GM18519 (cell line): Measurements from ENCODE around the gene NIM1K.
A peak's percentile ranks its signal among the peaks of the same experiment; 100 is the strongest.
"Not testable (repeated sequence)": the region's sequence is repeated elsewhere in the genome, so short reads cannot be mapped to it uniquely, and the experiment has no call there.

ENCODE experiments used
- ATAC-seq: cut with Tn5 transposase; IDR thresholded peaks from one replicate; pipeline ENCODE4 v1.9.1; 2021; ENCODE audit warnings: mild to moderate bottlenecking, moderate library complexity; ENCODE audit not compliant: unreplicated experiment, low FRiP score

The NIM1K gene

DNA sequence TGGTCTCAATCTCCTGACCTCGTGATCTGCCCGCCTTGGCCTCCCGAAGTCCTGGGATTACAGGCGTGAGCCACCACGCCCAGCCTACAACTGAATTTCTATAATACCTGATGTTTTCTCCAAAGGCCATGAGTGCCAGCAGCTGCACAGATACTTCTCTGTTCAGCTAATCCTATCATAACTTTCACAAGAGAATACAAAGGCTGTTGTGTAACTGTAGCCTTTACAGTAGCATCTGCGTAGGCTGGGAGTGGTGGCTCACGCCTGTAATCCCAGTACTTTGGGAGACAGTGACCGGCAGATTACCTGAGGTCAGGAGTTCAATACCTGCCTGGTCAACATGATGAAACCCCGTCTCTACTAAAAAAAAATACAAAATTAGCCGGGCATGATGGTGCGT is 8.9 kb upstream of the NIM1K start:
- not testable (repeated sequence) for ATAC-seq

DNA sequence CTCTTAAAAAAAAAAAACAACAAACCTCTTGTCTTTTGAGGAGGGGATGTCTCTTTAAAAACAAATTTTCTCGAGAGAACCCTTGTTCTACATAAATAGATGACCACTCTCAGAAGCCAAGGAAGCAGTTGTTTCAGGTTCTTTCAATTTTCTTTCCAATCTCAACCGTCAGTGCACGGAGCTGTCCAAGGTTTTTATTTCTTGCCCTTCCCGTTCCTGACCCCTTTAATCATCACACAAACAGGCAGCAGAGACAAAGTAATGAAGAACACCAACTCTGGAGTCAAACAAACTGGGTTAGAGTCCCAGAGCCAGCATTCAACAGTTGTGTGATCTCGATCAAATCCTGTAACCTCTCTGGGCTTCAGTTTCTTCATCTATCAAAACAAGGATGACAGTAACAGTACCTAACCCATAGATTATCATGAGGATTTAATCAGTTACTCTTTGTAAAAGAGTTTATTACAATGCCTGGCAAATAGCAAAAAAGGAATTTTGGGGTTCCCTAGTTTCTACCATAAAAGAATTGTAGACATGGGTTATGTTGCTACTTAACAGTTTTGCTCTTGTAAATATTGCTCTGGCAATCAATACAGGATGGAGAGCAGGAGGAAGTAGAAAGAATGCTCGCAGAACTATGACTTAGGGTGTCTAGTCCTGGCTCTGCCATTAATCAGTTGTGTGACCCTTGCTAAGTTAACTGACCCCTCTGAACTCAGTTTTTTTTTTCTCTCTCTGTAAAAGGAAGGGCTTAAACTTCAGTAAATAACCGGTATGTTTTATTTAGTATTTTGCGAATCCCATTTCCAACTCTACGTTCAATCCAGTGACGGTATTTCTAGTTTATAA is 1.0 kb upstream of the NIM1K start:
- ATAC-seq, result no peak

DNA sequence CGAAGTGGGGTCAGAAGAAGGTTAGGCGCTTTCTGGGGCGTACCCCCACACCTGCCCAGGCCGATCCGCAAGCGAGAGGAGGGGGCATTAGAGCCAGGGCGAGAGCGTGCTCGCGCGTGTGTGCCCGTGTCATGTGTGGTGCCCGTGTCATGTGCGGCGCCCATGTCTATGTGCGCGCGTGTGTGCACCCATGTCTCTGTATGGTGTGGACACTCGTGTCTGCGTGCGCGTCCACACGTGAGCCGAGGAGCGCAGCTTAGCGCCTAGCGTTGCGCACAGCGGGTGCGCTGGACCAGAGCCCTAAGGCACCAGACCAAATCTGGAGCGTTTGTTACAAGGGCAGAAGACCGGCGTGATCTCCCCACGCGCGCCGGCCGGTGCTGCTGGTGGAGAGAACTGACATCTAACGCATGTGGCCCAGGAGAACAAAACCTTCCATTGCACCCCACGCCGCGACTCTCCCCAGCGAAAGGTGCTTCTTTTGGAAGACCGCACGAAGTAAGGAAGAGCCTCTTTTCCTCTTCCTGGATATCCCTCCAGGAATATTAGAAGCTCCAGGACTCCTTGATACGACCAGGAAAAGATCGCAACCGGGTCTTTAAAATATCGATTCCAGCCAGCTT is 644 bp downstream of the NIM1K start:
- no peak for ATAC-seq

DNA sequence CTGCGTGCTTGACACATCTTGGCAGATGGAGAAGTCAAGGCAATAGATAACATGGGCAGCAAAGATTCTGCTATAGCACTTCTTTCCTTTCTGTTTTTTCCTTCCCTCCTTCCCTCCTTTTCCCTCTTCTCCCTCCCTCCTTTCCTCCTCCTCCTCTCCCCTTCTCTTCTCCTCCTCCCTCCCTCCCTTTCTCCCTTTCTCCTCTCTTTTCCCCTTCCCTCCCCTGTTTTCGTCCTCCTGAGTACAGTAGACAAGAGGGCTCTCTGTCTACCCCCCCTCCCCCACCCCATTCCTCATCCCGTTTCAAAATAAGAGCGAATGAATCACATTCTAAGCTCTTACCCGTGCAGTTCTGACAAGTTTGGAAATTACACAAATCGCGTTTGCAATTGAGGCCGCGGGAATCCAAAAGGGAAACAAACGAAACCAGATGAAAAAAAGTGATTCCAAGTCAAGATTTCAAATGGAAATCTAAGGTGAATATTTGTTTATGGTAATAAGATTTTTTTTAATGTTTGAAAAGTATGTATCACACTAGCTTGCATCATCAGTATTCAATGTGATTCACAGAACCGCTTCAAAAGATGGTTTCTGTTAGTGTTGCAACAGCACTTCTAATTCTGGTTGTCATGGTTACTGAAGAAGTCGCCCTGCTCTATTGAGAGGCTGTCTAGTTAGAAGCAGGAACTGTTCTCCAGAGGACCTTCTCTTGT is 1.3 kb downstream of the NIM1K start:
- peak; percentile 87 for ATAC-seq

DNA sequence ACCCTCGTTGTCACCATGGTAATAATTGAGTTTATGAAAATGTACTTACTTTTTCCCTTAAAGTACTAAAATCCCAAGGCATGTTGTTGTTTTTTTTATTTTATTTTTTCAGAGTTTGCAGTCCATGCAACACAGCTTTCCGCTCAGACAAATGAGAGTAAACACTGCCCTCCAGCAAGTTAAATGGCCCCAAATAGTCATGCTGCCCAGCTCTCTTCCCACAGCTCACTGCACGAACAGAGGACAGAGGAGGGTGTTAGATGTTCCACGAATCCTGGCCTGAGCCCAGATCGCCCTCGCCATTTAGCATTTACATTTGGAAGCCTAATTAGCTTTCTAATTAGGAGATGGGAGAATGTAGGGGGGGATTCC is 1.9 kb downstream of the NIM1K start:
- peak; percentile 5 for ATAC-seq

DNA sequence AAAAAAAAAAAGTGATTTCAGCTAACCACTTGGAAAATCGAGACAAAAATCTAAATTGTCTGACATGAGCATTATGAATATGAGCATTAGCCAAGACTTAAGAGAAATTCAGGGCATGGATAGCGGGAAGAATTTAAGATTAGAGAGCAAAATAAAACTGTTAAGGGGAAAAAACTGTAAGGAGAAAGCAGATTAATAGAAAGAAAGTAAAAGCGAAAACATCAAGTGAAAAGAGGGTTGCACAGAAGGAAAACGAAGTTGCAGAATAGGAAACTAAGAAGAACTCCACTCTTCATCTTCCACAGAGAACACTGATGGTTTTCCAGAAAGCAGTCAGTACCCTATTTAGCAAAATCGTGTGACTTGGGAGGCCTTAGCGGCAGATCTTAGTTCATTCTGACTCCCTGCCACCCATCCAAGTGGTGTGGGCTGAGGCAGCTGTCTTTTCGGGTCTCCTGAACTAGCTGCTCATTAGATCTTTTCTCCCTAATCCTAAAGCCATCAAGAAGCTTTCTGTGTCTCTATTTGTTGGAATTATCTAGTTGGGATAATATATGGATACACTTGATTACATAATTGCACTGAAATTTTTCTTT is 3.7 kb downstream of the NIM1K start:
- no peak for ATAC-seq

DNA sequence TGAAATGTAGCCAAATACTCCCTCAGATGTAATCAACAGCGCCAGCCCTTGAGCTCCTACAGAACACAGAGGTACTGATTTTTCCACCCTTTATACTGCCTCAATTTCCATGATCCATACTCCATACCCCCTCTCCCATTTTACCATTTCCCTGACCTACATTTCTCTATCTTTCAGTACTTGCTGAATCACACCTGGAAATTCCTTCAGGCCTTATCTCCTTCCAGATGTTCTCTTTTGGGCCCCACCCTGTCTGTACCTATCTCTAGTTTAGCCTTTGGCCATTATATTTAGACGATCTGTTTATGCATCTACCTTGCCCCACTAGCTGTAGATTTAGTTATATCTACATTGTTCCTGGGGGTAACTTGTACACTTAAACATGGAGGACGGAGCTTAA is 5.5 kb downstream of the NIM1K start:
- ATAC-seq, result no peak

DNA sequence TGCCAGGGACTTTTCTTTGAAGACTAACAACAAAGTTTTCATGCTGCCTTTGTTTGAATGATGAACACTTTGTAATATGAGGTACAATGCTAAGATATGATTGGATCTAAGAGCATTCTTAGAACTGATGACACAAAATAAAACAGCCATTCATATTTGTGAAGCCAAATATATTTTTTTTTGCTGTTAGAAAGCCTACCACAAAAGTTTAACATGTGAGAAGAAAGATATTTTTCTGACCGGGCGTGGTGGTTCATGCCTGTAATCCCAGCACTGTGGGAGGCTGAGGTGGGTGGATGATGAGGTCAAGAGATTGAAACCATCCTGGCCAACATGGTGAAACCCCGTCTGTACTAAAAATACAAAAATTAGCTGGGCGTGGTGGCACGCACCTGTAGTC is 9.4 kb downstream of the NIM1K start:
- not testable (repeated sequence) for ATAC-seq

DNA sequence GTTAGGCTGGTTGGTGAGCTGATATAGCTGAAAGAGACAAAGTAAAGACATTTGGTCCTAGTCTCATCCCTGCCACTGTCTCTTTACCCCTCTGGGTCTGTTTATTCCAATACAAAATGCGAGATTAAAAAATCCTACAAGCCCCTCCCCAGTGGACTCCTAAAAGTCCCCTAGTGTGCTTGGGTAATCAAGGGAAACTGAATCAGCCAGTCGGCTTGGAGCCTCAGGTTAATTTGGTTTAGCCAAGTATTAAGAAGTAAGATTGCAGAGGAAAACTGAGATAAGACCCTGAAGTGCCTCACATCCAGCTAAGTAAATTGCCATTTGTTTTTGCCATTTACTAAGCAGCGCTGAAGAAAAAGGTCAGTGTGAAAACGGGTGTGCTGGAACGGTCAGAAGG is 10.4 kb downstream of the NIM1K start:
- no peak for ATAC-seq

DNA sequence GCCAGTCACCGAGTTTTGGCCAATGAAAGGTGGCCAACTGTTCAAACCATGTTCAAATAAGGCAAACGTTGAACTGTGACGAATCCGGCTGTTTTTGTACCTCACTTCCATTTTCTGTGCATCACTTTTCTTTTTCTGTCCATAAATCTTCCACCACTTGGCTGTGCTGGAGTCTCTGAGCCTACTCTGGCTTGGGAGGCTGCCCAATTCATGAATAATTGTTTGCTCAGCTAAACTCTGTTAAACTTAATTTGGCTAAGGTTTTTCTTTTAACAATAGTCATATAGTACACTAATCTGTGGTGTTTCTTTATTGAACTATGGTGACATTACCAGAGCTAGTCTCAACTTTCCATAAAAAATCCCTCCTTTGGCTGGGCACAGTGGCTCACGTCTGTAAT is 11.3 kb downstream of the NIM1K start:
- no peak for ATAC-seq

DNA sequence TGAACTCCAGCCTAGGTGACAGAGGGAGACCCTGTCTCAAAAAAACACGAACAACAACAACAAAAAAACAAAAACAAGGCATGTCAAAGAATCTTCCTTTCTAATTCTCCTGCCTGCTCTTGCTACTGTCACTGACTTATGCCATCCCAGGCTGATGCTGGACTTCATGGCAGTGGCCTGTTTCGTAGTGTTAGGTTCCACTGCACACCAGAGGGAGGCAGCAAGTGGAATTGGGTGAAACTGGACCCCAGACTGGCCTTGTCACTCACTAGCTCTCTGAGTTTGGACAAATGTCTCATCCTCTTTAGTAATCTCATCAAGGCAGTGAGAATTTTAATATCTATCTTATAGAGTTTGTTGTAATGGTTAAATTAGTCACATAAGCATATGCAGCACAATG is 12.9 kb downstream of the NIM1K start:
- ATAC-seq, result no peak

DNA sequence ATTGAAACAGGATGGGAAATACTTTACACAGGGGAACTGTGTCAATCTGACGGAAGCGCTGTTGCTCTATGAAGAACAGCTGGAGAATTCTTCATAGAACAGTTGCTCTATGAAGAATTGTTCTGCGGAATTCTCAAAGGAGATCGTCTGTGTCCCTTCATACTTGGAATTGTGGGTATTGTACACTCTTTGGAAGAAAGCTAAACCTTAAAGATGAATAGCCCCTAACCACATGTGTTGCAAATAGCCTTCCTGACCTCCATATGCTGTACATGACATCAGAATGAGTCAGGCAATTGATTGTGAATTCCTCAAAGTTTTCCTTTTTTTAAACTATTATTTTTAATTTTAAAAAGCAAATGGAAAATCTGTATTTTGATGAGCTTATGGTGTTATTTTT is 15.6 kb downstream of the NIM1K start:
- no peak for ATAC-seq

DNA sequence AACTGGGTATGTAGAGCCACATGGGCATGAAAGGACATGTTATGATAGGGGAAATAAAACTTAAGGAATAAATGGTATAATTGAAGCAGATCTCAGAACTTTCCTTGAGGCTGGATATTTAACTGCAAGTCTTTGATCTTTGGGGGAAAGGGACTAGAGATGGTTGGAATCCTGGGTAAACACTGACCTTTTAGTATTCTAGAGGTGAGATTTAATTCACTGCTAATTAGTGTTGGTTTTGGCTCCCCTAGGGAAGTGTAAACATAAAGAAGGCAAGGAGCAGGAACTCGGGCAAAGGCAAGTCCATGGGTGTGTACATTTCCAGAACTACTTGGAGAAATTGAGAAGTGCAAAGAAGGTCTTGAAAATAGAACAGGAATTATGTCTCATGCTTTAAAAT is 16.6 kb downstream of the NIM1K start:
- ATAC-seq, result no peak

DNA sequence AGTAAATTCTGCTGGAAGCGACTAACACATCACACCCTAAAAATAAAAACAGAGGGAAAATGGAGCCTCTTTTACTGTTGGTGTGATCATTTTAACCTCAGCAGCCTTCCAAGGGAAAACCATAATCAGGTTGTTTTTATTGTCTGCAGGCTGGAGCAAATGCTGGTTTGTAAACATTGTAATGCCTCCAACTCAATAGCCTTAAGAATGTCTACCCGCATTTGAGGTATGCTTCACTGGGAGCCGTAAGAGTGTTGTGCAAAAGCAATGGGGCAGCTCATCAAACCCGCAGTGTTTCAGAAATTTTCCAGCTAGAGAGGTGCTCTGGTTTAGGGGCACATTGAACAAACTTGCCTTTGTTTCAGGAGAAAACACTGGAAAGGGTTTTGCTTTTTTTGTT is 17.0 kb downstream of the NIM1K start:
- ATAC-seq, result no peak

DNA sequence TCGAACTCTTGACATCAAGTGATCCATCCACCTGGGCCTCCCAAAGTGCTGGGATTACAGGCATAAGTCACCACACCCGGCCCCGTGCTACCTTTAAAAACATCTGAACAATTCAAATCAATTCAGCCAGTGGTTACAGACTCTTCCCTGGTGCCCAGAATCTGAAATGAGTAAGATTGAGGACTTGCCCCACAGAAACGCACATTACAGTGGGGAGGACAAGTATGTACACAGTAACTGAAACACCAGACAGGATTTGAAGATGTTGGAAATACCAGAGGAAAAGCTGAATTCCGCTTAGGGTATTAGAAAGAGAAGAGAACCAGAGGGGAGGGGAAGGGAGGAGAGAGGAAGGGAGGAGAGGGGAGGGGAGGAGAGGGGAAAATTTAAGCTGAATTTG is 17.8 kb downstream of the NIM1K start:
- ATAC-seq, result no peak

DNA sequence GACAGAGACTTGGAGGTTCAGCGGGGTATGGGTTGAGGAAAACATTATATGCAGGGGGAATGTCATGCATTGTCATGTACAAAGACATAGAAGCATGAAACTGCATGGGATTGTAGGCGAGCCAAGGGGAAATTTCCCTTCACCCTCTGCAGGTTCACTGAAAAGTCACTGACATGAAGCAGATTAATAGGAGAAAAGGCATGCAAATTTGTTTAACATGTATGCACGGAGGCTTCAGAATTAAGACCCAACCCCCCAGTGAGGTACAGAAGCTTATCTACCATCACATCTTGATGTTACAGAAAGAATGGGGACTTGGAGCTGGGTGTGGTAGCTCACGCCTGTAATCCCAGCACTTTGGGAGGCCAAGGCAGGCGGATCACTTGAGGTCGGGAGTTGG is 18.5 kb downstream of the NIM1K start:
- no peak for ATAC-seq

DNA sequence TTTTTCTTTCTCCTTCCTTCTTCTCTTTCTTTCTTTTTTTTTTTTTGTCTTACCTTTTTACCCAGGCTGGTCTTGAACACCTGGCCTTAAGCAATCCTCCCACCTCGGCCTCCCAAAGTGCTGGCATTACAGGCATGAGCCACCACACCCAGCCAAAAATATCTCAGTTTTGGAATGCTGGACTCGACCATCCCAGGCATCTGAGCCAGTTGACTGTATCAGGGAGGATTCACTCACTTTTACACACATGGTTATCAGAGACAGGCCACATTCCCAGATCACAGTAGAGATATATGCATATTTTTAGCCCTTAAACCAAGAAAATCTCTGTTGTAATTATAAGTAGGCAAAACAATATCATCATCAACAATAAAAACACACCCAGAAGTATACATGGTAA is 21.9 kb downstream of the NIM1K start:
- ATAC-seq, result no peak

DNA sequence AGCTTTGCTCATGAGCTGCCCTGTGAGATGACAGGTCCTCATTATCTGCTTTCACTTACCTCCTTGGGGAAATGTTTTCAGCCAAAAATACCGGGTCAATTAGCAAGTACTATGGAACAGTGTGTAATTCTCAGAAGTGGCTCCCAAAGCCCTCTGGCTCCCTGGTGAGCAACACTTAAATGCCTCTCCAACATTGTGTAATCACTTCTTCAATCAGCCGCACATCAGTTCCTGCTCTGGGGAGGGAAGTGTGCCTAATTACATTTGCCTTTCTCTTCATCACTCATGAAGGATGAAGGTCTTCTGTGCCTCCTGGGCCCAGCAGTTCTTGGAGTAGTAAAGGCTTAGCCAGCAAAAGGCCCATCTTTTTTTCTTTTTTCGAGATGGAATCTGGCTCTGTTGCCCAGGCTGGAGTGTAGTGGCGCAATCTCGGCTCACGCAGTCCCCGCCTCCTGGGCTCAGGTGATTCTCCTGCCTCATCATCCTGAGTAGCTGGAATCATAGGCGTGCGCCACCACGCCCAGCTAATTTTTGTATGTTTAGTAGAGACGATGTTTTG is 23.1 kb downstream of the NIM1K start:
- no peak for ATAC-seq

DNA sequence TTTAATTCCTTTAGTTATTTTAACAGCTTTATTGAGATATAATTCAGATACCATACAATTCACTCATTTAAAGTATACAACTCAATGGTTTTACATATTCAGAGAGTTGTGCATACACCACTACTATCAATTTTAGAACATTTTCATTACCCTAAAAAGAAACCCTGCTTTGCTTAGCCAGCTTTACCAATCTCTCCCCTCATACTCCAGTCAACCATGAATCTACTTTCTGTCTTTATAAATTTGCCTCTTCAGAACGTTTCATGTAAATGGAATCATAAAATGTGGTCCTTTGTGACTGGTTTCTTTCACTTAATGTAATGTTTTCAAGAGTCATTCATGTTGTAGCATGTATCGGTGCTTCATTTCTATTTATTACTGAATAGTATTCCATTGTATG is 24.9 kb downstream of the NIM1K start:
- no peak for ATAC-seq

DNA sequence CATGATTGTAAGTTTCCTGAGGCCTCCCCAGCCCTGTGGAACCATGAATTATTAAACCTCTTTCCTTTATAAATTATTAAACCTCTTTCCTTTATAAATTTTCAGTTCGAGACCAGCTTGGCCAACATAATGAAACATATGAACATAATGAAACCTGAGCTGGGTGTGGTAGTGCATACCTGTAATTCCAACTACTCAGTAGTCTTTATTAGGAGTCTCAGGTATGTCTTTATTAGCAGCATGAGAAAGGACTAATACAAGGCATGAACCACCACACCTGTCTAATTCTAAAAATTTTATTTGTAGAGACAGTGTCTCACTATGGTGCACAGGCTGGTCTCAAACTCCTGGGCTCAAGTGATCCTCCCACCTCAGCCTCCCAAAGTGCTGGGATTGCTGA is 27.1 kb downstream of the NIM1K start:
- no peak for ATAC-seq

DNA sequence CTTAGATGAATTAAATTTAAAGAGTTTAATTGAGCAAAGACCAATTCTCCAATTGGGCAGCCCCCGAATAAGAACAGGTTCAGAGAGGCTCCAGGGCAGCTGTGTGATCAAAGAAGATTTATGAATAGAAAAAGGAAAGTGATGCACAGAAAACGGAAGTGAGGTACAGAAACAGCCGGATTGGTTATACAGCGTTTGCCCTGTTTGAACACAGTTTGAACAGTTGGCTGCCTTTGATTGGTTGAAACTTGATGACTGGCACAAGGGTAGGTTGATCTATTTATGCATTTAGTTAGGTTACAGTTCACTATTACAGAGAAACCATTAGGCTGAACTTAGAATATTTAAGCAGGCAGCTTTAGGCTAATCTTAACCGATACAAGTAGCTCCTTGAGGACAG is 29.5 kb downstream of the NIM1K start:
- ATAC-seq, result no peak
